K562 (cell line): Measurements from ENCODE around the gene DENND6B. TPM values are rescaled to one million over a fixed set of nuclear protein-coding genes. Genes with fewer than 3 reads are reported as not detected.

Experiments used
- CBFA2T2 ChIP-seq: fragments of 450-650 bp; conservative IDR thresholded peaks from 2 replicates; pipeline ENCODE4 v1.6.1; 2017; ENCODE audit warnings: mild to moderate bottlenecking
- ETV1 ChIP-seq: fragments of 450-650 bp; conservative IDR thresholded peaks from 2 replicates; pipeline ENCODE4 v1.6.1; 2016; ENCODE audit warnings: missing genetic modification characterization, control low read depth, low read depth, missing compliant biosample characterization
- ETV5 ChIP-seq: sonication (generic); formaldehyde crosslinking; IDR thresholded peaks from 2 replicates; pipeline ENCODE4 v1.4.0; 2020; ENCODE audit warnings: low read depth, mild to moderate bottlenecking, missing genetic modification reagents
- KLF16 ChIP-seq: IDR thresholded peaks from 2 replicates; pipeline ENCODE4 v1.6.1; 2016; ENCODE audit warnings: antibody characterized with exemption
- MYC ChIP-seq, 2 experiments: fragments of 250-450 bp in 1 of 2; sonication (Bioruptor Pico) in 1 of 2; IDR thresholded peaks; 2 replicates each; pipeline versions ENCODE4 v1.5.1 to v1.6.1; 2012 to 2021; ENCODE audit warnings: low read depth in 2 of 2, borderline replicate concordance in 1 of 2, improper control_type of control experiment in 1 of 2, low read length in 1 of 2, mild to moderate bottlenecking in 1 of 2, moderate library complexity in 1 of 2
- RBFOX2 ChIP-seq: fragments of 200-400 bp; formaldehyde crosslinking; IDR thresholded peaks from 2 replicates; pipeline ENCODE4 v1.6.1; 2017; ENCODE audit warnings: low read depth, mild to moderate bottlenecking, low read length, moderate library complexity
- RFX5 ChIP-seq: IDR thresholded peaks from 2 replicates; pipeline ENCODE4 v1.6.1; 2011; ENCODE audit warnings: low read depth, mild to moderate bottlenecking, improper control_type of control experiment, low read length
- TAL1 ChIP-seq: fragments of 450-650 bp; IDR thresholded peaks from 2 replicates; pipeline ENCODE4 v1.6.1; 2016; ENCODE audit warnings: mild to moderate bottlenecking
- ZFP36 ChIP-seq: fragments of 150-350 bp; IDR thresholded peaks from 2 replicates; pipeline ENCODE4 v1.6.1; 2018; ENCODE audit warnings: low read length, low read depth; ENCODE audit not compliant: partially characterized antibody
- ZFX ChIP-seq: sonication (generic); formaldehyde crosslinking; IDR thresholded peaks from 2 replicates; pipeline ENCODE4 v1.8.0; 2022; ENCODE audit warnings: mild to moderate bottlenecking, missing genetic modification reagents, moderate library complexity
- polyA plus RNA-seq, 8 experiments: library from polyadenylated mRNA; depleted of rRNA in 4 of 8; stranded (reverse) in 5 of 8; unstranded in 3 of 8; fragments of >200 nt; fragmentation: Nextera tagmentation in 2 of 8; fragmentation: Illumina TruSeq in 1 of 8; extraction: Ambion mirVana in 2 of 8; extraction: Trizol in 1 of 8; gene quantifications; 2 replicates each; pipeline versions ENCODE4 v1.2.1 to v1.2.3, GENCODE V29; 2011 to 2014; ENCODE audit warnings: inconsistent platforms in 1 of 8, missing spikeins in 1 of 8
- total RNA-seq, 7 experiments: library from RNA; depleted of rRNA in 6 of 7; stranded (reverse); fragments of >200 nt in 6 of 7; fragmentation: Illumina TruSeq in 2 of 7; extraction: Trizol in 2 of 7; gene quantifications; 2 replicates each; pipeline versions ENCODE4 v1.2.1 to v1.2.3, GENCODE V29; 2011 to 2021; ENCODE audit warnings: low replicate concordance in 1 of 7
- TF ChIP-seq, protein P1 (sequence below): fragments of 250-450 bp; sonication (Bioruptor Pico); IDR thresholded peaks from 2 replicates; pipeline ENCODE4 v1.4.0; 2020; ENCODE audit warnings: mild to moderate bottlenecking, moderate library complexity, borderline replicate concordance
- TF ChIP-seq, protein P2 (sequence below): sonication (generic); formaldehyde crosslinking; IDR thresholded peaks from 2 replicates; pipeline ENCODE4 v1.8.0; 2022; ENCODE audit warnings: missing genetic modification reagents, mild to moderate bottlenecking, moderate library complexity, borderline replicate concordance
- TF ChIP-seq, protein P3 (sequence below): fragments of 250-450 bp; sonication (Bioruptor Pico); IDR thresholded peaks from 2 replicates; pipeline ENCODE4 v1.9.0; 2021; ENCODE audit warnings: mild to moderate bottlenecking, inconsistent platforms

DENND6B gene
- total and polyA plus RNA-seq, 9 of the 15 experiments (the other 6 are each of a cell fraction or from before 2014, with no cell fraction given), result 0.07 to 3.7 (median 1.5) TPM

DNA sequence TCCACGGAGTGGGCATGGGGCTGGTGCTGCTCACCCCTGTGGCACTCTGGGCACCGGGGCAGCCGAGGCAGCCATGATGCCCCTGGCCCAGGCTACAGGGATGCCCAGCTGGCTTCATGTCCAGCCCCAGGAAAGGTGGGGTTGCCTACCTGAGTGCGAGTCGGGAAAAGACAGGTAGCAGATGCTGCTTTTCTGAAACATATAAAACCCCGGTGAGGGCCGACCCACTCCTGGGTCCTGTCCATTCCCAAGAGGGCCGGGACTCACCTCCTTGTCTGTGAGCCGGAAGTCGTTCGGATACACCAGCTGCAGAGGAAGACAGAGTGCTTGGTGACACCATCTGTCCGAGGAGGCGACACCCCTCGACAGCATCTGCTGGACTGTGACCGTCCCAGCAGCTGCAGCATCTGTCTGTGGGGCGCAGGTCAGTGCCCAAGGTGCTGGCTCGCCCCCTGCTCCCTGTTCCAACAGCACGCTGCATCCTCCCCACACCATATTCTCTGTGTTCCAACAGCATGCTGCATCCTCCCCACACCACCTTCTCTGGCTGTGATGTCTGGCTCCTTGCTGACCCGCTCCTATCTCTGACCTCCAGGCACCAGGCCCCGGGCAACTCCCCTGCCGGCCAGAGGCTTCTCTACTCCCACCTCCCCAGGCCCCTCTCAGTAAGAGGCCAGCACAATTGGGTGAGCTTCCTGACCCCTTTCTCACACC lies 8.0 kb downstream of the DENND6B start (continued):
- TF ChIP-seq, protein P1, sequence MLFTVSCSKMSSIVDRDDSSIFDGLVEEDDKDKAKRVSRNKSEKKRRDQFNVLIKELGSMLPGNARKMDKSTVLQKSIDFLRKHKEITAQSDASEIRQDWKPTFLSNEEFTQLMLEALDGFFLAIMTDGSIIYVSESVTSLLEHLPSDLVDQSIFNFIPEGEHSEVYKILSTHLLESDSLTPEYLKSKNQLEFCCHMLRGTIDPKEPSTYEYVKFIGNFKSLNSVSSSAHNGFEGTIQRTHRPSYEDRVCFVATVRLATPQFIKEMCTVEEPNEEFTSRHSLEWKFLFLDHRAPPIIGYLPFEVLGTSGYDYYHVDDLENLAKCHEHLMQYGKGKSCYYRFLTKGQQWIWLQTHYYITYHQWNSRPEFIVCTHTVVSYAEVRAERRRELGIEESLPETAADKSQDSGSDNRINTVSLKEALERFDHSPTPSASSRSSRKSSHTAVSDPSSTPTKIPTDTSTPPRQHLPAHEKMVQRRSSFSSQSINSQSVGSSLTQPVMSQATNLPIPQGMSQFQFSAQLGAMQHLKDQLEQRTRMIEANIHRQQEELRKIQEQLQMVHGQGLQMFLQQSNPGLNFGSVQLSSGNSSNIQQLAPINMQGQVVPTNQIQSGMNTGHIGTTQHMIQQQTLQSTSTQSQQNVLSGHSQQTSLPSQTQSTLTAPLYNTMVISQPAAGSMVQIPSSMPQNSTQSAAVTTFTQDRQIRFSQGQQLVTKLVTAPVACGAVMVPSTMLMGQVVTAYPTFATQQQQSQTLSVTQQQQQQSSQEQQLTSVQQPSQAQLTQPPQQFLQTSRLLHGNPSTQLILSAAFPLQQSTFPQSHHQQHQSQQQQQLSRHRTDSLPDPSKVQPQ (CRISPR knock-in tag), result no peak
- no peak for TF ChIP-seq ETV5
- TF ChIP-seq MYC (IDR thresholded peaks at IDR 0.05; ENCODE audit: low read depth, low read length), result 0 out of 2 replicates have a peak, but pooled peaks have one; percentile 16
- no peak for TF ChIP-seq MYC (CRISPR knock-in tag; IDR thresholded peaks at IDR 0.05; ENCODE audit: borderline replicate concordance, low read depth)
- TF ChIP-seq CBFA2T2, result peak; percentile 83
- peak; percentile 56; the same call in 1 of the 2 replicates for TF ChIP-seq KLF16
- TF ChIP-seq ZFP36, result no peak
- TF ChIP-seq ZFX, result 0 out of 2 replicates have a peak, but pooled peaks have one; percentile 33
- TF ChIP-seq, protein P2, sequence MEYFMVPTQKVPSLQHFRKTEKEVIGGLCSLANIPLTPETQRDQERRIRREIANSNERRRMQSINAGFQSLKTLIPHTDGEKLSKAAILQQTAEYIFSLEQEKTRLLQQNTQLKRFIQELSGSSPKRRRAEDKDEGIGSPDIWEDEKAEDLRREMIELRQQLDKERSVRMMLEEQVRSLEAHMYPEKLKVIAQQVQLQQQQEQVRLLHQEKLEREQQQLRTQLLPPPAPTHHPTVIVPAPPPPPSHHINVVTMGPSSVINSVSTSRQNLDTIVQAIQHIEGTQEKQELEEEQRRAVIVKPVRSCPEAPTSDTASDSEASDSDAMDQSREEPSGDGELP, result peak; percentile 65; the same call in 1 of the 2 replicates
- TF ChIP-seq RBFOX2, result peak; percentile 61
- TF ChIP-seq ETV1, result 0 out of 2 replicates have a peak, but pooled peaks have one; percentile 19
- TF ChIP-seq, protein P3, sequence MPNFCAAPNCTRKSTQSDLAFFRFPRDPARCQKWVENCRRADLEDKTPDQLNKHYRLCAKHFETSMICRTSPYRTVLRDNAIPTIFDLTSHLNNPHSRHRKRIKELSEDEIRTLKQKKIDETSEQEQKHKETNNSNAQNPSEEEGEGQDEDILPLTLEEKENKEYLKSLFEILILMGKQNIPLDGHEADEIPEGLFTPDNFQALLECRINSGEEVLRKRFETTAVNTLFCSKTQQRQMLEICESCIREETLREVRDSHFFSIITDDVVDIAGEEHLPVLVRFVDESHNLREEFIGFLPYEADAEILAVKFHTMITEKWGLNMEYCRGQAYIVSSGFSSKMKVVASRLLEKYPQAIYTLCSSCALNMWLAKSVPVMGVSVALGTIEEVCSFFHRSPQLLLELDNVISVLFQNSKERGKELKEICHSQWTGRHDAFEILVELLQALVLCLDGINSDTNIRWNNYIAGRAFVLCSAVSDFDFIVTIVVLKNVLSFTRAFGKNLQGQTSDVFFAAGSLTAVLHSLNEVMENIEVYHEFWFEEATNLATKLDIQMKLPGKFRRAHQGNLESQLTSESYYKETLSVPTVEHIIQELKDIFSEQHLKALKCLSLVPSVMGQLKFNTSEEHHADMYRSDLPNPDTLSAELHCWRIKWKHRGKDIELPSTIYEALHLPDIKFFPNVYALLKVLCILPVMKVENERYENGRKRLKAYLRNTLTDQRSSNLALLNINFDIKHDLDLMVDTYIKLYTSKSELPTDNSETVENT (CRISPR knock-in tag), result no peak
- TF ChIP-seq RFX5, result no peak
- peak; percentile 72 for TF ChIP-seq TAL1
